ENCODE data around the gene POU6F2.

- no peak for TF ChIP-seq POLR2A (IDR thresholded peaks at IDR 0.05)
- TF ChIP-seq CTCF (IDR thresholded peaks at IDR 0.05): no peak
- no peak for TF ChIP-seq POLR2AphosphoS5 (IDR thresholded peaks at IDR 0.05)
- TF ChIP-seq EP300 (IDR thresholded peaks at IDR 0.05; ENCODE audit: low read depth): no peak
Observed at GRCh38 chr7:39002755-39003154, 25.0 kb downstream of the POU6F2 start.

Measured in transverse colon (tissue), 4 donors.